ENCODE results near the gene PER2. TPM values are rescaled to one million over a fixed set of nuclear protein-coding genes. Genes with fewer than 3 reads are reported as not detected.
A peak's percentile ranks its signal among the peaks of the same experiment; 100 is the strongest.

PER2 gene
- total RNA-seq, 2 experiments from 2014 or later: 17.4 to 17.6 TPM

GRCh38 chr2:238238311-238238765 lies 50.1 kb downstream of the PER2 start:
- CTCF ChIA-PET: interaction anchor here (0.7 kb wide), 1 partner anchor 26 kb away, joined by 3 read pairs; no protein-coding TSS in a partner anchor

DNA sequence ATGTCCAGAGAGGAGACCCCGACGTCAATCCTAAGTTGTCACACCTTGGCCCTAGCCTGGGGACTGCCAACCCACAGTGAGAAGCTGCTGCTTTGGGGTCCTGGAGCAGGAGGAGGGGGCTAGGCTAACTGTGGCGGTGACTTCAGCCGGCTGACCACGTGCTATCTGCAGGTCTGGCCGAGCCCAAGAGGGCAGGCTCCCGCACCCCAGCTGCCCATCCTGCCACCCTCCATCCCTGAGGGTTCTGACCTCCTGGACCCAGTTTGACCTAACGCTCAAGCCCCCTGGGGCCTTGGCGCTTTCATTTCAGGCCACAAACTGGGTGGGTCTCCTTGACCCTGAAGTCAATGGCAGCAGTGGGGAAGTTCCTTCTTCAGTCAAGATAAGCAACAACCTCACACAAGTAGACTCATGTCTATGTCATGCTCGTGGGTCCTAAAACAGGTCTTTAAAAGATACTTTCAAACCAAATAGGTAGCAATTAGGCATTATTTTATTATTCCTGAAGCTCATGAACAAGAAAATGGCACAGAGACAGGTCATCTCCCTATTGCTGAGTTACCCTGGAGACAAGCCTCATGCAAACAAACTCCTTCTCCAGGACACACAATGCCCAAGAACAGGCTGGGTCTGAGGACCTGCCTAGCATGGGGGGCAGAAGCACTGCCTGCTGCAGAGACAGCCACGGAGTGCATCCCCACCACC lies 50.8 kb downstream of the PER2 start:
- Mint-ChIP-seq H3K4me1 (ENCODE audit: low read depth) (peaks cover 4% of the 10 kb centered on the region), H3K4me3 (no peak overlapping the region), H3K27me3 (peaks cover 45% of the 10 kb centered on the region), H3K27ac (no peak overlapping the region), H3K36me3 (ENCODE audit: low read depth) (no peaks in the 10 kb centered on the region), H3K9me3 (no peaks in the 10 kb centered on the region)
- ATAC-seq: no peak
- TF ChIP-seq, protein P1, sequence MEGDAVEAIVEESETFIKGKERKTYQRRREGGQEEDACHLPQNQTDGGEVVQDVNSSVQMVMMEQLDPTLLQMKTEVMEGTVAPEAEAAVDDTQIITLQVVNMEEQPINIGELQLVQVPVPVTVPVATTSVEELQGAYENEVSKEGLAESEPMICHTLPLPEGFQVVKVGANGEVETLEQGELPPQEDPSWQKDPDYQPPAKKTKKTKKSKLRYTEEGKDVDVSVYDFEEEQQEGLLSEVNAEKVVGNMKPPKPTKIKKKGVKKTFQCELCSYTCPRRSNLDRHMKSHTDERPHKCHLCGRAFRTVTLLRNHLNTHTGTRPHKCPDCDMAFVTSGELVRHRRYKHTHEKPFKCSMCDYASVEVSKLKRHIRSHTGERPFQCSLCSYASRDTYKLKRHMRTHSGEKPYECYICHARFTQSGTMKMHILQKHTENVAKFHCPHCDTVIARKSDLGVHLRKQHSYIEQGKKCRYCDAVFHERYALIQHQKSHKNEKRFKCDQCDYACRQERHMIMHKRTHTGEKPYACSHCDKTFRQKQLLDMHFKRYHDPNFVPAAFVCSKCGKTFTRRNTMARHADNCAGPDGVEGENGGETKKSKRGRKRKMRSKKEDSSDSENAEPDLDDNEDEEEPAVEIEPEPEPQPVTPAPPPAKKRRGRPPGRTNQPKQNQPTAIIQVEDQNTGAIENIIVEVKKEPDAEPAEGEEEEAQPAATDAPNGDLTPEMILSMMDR (IDR thresholded peaks at IDR 0.05): no peak
- DNase-seq: no peak
- intact Hi-C loops (cut with micrococcal nuclease): no loop called here
- CTCF ChIA-PET: interaction anchor here (0.7 to 1.5 kb wide), 2 partner anchors 17 to 27 kb away, joined by 3 to 5 read pairs; no protein-coding TSS in a partner anchor
- POLR2A ChIA-PET: interaction anchor here (0.7 to 2.3 kb wide), 2 partner anchors 10 to 35 kb away, joined by 3 to 8 read pairs; partner anchors contain the start of gene ILKAP

More at GRCh38 chr2:238238311-238238765, 50.1 kb downstream of the PER2 start:
- peak overlapping the region; percentile 52 for H3K4me3 Mint-ChIP-seq
- H3K36me3 Mint-ChIP-seq (ENCODE audit: low read depth): no peaks in the 10 kb centered on the region
- no peaks in the 10 kb centered on the region for H3K9me3 Mint-ChIP-seq
- H3K27ac Mint-ChIP-seq: no peak overlapping the region
- TF ChIP-seq, protein P1 (IDR thresholded peaks at IDR 0.05): no peak
- DNase-seq (no peak), ATAC-seq (no peak)
- peaks cover 4% of the 10 kb centered on the region for H3K4me1 Mint-ChIP-seq (ENCODE audit: low read depth)
- POLR2A ChIA-PET: interaction anchor here (2.3 kb wide), 1 partner anchor 36 kb away, joined by 8 read pairs; the partner anchor contains the start of gene ILKAP
- intact Hi-C loops (cut with micrococcal nuclease): no loop called here
- peaks cover 44% of the 10 kb centered on the region for H3K27me3 Mint-ChIP-seq

DNA sequence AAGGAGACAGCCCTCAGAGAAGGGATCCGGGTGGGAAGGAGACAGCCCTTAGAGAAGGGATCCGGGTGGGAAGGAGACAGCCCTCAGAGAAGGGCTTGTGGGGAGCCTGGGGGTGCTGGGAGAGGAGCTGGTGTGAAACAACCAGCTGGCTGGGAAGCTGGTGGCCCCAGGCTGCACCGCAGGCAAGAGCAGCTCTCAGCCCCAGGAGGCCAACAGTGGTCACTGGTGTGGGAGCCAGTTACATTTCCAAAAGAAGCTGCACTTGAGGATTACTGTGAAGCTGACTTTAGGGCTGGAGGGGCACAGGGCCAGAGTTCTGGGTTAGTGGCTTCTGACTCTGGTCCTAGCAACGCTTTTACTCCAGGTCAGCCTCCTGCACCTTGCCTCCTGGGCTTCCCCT lies 51.8 kb downstream of the PER2 start:
- CTCF ChIA-PET: interaction anchor here (1.5 kb wide), 1 partner anchor 18 kb away, joined by 5 read pairs; no protein-coding TSS in a partner anchor
- H3K36me3 Mint-ChIP-seq (ENCODE audit: low read depth): no peaks in the 10 kb centered on the region
- no peak overlapping the region for H3K4me3 Mint-ChIP-seq
- no peak for DNase-seq
- H3K27ac Mint-ChIP-seq: no peak overlapping the region
- no peak for ATAC-seq
- POLR2A ChIA-PET: interaction anchor here (1.1 to 2.3 kb wide), 2 partner anchors 11 to 34 kb away, joined by 3 to 8 read pairs; partner anchors contain the start of gene ILKAP
- intact Hi-C loops (cut with micrococcal nuclease): no loop called here
- no peaks in the 10 kb centered on the region for H3K9me3 Mint-ChIP-seq
- peaks cover 41% of the 10 kb centered on the region for H3K27me3 Mint-ChIP-seq
- TF ChIP-seq, protein P1 (IDR thresholded peaks at IDR 0.05): no peak
- peaks cover 5% of the 10 kb centered on the region for H3K4me1 Mint-ChIP-seq (ENCODE audit: low read depth)

- intact Hi-C loops (cut with micrococcal nuclease): no loop called here
- no peaks in the 10 kb centered on the region for H3K36me3 Mint-ChIP-seq (ENCODE audit: low read depth)
These were observed 52.6 kb downstream of the PER2 start for GRCh38 chr2:238235856-238236255.

More at GRCh38 chr2:238235856-238236255, 52.6 kb downstream of the PER2 start:
- ChIA-PET POLR2A (interaction anchor here (1.0 to 1.1 kb wide), 3 partner anchors 11 to 68 kb away, joined by 3 read pairs; no protein-coding TSS in a partner anchor), CTCF (interaction anchor here (1.5 kb wide), 1 partner anchor 18 kb away, joined by 5 read pairs; no protein-coding TSS in a partner anchor)
- peaks cover 38% of the 10 kb centered on the region for H3K27me3 Mint-ChIP-seq
- no peak overlapping the region for H3K4me3 Mint-ChIP-seq
- H3K4me1 Mint-ChIP-seq (ENCODE audit: low read depth): peaks cover 5% of the 10 kb centered on the region
- H3K9me3 Mint-ChIP-seq: no peaks in the 10 kb centered on the region
- ATAC-seq (no peak), DNase-seq (no peak)
- no peak overlapping the region for H3K27ac Mint-ChIP-seq
- TF ChIP-seq, protein P1 (IDR thresholded peaks at IDR 0.05): no peak
